Measurements from ENCODE around the gene RAPGEF1.

DNA sequence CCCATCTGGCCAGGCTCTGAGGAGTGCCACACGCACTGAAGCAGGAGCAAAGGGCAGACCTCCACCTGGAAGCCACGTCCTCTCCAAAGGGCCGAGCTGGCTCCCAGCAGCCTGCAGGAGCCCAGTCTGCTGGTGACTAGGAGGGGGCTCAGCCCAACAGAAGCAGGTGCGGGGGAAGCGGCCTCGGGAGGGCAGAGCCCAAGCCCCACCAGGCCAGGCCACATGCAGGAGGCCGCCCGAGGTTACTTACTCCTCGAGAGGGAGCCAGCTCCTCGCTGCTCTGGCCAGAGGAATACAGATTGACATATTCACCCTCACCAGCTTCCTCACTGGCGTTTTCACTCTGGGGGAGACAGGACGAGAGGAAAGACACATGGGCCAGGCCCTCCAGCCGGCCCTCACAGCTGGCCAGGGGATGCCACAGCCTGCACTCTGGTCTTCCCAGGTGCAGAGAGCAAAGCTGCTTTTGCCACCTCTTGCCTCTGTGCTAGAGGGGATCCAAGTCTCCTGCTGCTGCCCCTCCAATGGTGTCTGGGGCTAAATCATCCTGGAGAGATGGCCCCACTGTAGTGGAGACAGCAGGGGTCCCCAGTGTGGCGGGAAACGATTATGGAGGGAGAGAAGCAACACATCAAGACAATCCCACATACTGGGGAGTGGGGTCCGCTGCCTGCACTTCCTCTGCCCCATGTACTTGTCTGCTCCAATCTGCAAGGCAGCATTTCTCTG is 136.0 kb downstream of the RAPGEF1 start:
- TF ChIP-seq TAF1 (IDR thresholded peaks at IDR 0.05; ENCODE audit: borderline replicate concordance, insufficient read depth, low read length) (no peak), POLR2AphosphoS5 (IDR thresholded peaks at IDR 0.05; ENCODE audit: low read depth, low read length) (no peak), SIN3A (IDR thresholded peaks at IDR 0.05; ENCODE audit: borderline replicate concordance, insufficient read depth, low read length) (no peak)
